HepG2 (cell line): ENCODE results near the gene SDR42E2. TPM values are rescaled to one million over a fixed set of nuclear protein-coding genes. Genes with fewer than 3 reads are reported as not detected.

Experiments used
- KLF6 ChIP-seq: IDR thresholded peaks from 2 replicates; pipeline ENCODE4 v1.8.0; 2016; ENCODE audit warnings: missing biosample characterization, missing genetic modification reagents
- MAFK ChIP-seq, 2 experiments: IDR thresholded peaks in 1 of 2; conservative IDR thresholded peaks in 1 of 2; 2 replicates each; pipeline ENCODE4 v1.6.1; 2011; ENCODE audit warnings: improper control_type of control experiment in 2 of 2, low read length in 2 of 2
- MATR3 ChIP-seq: sonication (generic); formaldehyde crosslinking; IDR thresholded peaks from 2 replicates; pipeline ENCODE4 v1.4.0; 2020; ENCODE audit warnings: missing genetic modification reagents
- MXD4 ChIP-seq: IDR thresholded peaks from 2 replicates; pipeline ENCODE4 v1.6.1; 2016; ENCODE audit warnings: mild to moderate bottlenecking, missing biosample characterization, missing genetic modification reagents
- RXRA ChIP-seq: sonication (generic); formaldehyde crosslinking; IDR thresholded peaks from 2 replicates; pipeline ENCODE4 v1.5.1; 2020; ENCODE audit warnings: missing genetic modification reagents
- ZNF274 ChIP-seq: sonication (generic); formaldehyde crosslinking; IDR thresholded peaks from 2 replicates; pipeline ENCODE4 v1.5.1; 2020; ENCODE audit warnings: mild to moderate bottlenecking, missing genetic modification reagents
- polyA plus RNA-seq, 8 experiments: library from polyadenylated mRNA; depleted of rRNA in 3 of 8; stranded (reverse) in 7 of 8; unstranded in 1 of 8; fragments of >200 nt; fragmentation: Illumina TruSeq in 4 of 8; extraction: Trizol in 4 of 8; gene quantifications; 2 replicates each; pipeline versions ENCODE4 v1.2.1 to v1.2.3, GENCODE V29; 2011 to 2016; ENCODE audit warnings: low read depth in 4 of 8, missing spikeins in 1 of 8, mixed read lengths in 1 of 8; ENCODE audit not compliant: insufficient read depth in 1 of 8
- total RNA-seq, 5 experiments: library from RNA; depleted of rRNA; stranded (reverse); fragments of >200 nt; fragmentation: Illumina TruSeq; extraction: Trizol; gene quantifications; 2 replicates each; pipeline ENCODE4 v1.2.3, GENCODE V29; 2016; ENCODE audit warnings: low read depth in 1 of 5
- TF ChIP-seq, protein P1 (sequence below): sonication (generic); formaldehyde crosslinking; IDR thresholded peaks from 2 replicates; pipeline ENCODE4 v1.8.0; 2022; ENCODE audit warnings: low read depth, missing genetic modification reagents
- TF ChIP-seq, protein P2 (sequence below): sonication (generic); formaldehyde crosslinking; conservative IDR thresholded peaks from 2 replicates; pipeline ENCODE4 v1.5.0; 2020; ENCODE audit warnings: missing genetic modification reagents
- TF ChIP-seq, protein P3 (sequence below): sonication (generic); formaldehyde crosslinking; IDR thresholded peaks from 2 replicates; pipeline ENCODE4 v1.5.0; 2020; ENCODE audit warnings: mild to moderate bottlenecking, missing genetic modification reagents
- TF ChIP-seq, protein P4 (sequence below): sonication (generic); formaldehyde crosslinking; IDR thresholded peaks from 2 replicates; pipeline ENCODE4 v1.4.0; 2020; ENCODE audit warnings: missing genetic modification reagents, mild to moderate bottlenecking, borderline replicate concordance
- TF ChIP-seq, protein P5 (sequence below): sonication (generic); formaldehyde crosslinking; conservative IDR thresholded peaks from 2 replicates; pipeline ENCODE4 v1.4.0; 2020; ENCODE audit warnings: missing genetic modification reagents
- TF ChIP-seq, protein P6 (sequence below): sonication (generic); formaldehyde crosslinking; IDR thresholded peaks from 2 replicates; pipeline ENCODE4 v1.8.0; 2022; ENCODE audit warnings: mild to moderate bottlenecking, missing genetic modification reagents; ENCODE audit not compliant: insufficient replicate concordance
- TF ChIP-seq, protein P7 (sequence below): sonication (generic); formaldehyde crosslinking; IDR thresholded peaks from 2 replicates; pipeline ENCODE4 v1.4.0; 2020; ENCODE audit warnings: missing genetic modification reagents

The SDR42E2 gene
- total and polyA plus RNA-seq, 2 of the 13 experiments (the other 11 are each of a cell fraction or from before 2014, with no cell fraction given): 0.05 to 0.11 TPM

DNA sequence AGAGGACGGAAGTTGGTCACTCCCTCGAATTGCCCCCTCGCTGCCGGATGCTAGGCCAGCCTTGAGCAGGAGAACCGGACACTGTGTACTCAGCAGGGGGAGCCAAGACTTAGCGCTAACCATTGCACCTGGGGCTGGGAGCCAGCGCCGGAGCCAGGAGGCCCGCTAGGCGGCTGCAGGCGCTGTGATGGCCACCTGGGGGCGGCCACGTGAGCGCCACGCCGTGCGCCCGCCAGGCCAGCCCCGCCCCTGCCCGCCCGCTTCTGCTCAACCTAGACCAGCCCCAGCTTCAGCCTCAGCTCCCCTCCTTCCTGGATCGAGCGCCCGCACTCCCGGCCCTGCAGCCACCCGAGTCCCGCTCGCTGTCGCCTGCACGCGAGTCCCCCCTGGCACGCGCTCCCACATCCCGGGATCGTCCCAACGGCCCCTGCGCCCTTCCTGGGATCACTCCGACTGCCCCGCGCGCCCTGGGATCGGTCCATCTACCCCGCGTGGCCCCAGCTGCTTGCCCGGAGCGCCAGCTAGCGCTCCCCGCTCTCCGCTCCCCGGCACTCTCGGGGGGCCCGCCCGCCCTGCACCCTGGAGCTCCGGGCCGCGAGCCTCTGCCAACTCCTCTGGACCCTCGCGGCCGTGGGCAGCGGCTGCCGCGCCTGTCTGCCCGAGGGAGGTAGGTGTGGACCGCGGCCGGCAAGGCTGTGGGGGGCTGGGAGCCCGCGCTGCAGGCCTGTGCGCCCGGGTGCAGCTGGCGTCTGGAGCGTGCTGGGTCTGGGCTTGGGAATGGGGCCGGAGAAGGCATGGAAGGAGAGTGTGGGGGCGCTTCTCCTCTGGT, 43.9 kb downstream of the SDR42E2 start, which contains the start of gene EEF2K (continued):
- TF ChIP-seq, protein P1, sequence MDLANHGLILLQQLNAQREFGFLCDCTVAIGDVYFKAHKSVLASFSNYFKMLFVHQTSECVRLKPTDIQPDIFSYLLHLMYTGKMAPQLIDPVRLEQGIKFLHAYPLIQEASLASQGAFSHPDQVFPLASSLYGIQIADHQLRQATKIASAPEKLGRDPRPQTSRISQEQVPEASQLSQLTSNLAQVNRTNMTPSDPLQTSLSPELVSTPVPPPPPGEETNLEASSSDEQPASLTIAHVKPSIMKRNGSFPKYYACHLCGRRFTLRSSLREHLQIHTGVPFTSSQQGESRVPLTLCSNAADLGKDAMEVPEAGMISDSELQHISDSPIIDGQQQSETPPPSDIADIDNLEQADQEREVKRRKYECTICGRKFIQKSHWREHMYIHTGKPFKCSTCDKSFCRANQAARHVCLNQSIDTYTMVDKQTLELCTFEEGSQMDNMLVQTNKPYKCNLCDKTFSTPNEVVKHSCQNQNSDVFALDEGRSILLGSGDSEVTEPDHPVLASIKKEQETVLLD: no peak; the same call in 1 of the 2 replicates
- peak; percentile 70; the same call in 1 of the 2 replicates for TF ChIP-seq RXRA (CRISPR knock-in tag)
- peak; percentile 95 for TF ChIP-seq KLF6 (CRISPR knock-in tag)
- TF ChIP-seq, protein P2, sequence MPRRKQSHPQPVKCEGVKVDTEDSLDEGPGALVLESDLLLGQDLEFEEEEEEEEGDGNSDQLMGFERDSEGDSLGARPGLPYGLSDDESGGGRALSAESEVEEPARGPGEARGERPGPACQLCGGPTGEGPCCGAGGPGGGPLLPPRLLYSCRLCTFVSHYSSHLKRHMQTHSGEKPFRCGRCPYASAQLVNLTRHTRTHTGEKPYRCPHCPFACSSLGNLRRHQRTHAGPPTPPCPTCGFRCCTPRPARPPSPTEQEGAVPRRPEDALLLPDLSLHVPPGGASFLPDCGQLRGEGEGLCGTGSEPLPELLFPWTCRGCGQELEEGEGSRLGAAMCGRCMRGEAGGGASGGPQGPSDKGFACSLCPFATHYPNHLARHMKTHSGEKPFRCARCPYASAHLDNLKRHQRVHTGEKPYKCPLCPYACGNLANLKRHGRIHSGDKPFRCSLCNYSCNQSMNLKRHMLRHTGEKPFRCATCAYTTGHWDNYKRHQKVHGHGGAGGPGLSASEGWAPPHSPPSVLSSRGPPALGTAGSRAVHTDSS (CRISPR knock-in tag): 0 out of 2 replicates have a peak, but pooled peaks have one; percentile 78
- TF ChIP-seq ZNF274 (CRISPR knock-in tag): peak; percentile 76; the same call in 1 of the 2 replicates
- TF ChIP-seq, protein P3, sequence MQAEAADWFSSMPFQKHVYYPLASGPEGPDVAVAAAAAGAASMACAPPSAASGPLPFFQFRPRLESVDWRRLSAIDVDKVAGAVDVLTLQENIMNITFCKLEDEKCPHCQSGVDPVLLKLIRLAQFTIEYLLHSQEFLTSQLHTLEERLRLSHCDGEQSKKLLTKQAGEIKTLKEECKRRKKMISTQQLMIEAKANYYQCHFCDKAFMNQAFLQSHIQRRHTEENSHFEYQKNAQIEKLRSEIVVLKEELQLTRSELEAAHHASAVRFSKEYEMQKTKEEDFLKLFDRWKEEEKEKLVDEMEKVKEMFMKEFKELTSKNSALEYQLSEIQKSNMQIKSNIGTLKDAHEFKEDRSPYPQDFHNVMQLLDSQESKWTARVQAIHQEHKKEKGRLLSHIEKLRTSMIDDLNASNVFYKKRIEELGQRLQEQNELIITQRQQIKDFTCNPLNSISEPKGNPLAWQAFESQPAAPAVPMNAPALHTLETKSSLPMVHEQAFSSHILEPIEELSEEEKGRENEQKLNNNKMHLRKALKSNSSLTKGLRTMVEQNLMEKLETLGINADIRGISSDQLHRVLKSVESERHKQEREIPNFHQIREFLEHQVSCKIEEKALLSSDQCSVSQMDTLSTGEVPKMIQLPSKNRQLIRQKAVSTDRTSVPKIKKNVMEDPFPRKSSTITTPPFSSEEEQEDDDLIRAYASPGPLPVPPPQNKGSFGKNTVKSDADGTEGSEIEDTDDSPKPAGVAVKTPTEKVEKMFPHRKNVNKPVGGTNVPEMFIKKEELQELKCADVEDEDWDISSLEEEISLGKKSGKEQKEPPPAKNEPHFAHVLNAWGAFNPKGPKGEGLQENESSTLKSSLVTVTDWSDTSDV (CRISPR knock-in tag): peak; percentile 87
- TF ChIP-seq, protein P4, sequence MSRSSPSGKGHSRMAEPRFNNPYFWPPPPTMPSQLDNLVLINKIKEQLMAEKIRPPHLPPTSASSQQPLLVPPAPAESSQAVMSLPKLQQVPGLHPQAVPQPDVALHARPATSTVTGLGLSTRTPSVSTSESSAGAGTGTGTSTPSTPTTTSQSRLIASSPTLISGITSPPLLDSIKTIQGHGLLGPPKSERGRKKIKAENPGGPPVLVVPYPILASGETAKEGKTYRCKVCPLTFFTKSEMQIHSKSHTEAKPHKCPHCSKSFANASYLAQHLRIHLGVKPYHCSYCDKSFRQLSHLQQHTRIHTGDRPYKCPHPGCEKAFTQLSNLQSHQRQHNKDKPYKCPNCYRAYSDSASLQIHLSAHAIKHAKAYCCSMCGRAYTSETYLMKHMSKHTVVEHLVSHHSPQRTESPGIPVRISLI (CRISPR knock-in tag): peak; percentile 88
- TF ChIP-seq MATR3 (CRISPR knock-in tag): peak; percentile 33; the same call in 1 of the 2 replicates
- TF ChIP-seq MXD4 (CRISPR knock-in tag): peak; percentile 99
- TF ChIP-seq, protein P5, sequence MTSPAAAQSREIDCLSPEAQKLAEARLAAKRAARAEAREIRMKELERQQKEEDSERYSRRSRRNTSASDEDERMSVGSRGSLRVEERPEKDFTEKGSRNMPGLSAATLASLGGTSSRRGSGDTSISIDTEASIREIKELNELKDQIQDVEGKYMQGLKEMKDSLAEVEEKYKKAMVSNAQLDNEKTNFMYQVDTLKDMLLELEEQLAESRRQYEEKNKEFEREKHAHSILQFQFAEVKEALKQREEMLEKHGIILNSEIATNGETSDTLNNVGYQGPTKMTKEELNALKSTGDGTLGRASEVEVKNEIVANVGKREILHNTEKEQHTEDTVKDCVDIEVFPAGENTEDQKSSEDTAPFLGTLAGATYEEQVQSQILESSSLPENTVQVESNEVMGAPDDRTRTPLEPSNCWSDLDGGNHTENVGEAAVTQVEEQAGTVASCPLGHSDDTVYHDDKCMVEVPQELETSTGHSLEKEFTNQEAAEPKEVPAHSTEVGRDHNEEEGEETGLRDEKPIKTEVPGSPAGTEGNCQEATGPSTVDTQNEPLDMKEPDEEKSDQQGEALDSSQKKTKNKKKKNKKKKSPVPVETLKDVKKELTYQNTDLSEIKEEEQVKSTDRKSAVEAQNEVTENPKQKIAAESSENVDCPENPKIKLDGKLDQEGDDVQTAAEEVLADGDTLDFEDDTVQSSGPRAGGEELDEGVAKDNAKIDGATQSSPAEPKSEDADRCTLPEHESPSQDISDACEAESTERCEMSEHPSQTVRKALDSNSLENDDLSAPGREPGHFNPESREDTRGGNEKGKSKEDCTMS: no peak
- TF ChIP-seq, protein P6, sequence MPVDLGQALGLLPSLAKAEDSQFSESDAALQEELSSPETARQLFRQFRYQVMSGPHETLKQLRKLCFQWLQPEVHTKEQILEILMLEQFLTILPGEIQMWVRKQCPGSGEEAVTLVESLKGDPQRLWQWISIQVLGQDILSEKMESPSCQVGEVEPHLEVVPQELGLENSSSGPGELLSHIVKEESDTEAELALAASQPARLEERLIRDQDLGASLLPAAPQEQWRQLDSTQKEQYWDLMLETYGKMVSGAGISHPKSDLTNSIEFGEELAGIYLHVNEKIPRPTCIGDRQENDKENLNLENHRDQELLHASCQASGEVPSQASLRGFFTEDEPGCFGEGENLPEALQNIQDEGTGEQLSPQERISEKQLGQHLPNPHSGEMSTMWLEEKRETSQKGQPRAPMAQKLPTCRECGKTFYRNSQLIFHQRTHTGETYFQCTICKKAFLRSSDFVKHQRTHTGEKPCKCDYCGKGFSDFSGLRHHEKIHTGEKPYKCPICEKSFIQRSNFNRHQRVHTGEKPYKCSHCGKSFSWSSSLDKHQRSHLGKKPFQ (CRISPR knock-in tag): peak; percentile 93
- TF ChIP-seq, protein P7, sequence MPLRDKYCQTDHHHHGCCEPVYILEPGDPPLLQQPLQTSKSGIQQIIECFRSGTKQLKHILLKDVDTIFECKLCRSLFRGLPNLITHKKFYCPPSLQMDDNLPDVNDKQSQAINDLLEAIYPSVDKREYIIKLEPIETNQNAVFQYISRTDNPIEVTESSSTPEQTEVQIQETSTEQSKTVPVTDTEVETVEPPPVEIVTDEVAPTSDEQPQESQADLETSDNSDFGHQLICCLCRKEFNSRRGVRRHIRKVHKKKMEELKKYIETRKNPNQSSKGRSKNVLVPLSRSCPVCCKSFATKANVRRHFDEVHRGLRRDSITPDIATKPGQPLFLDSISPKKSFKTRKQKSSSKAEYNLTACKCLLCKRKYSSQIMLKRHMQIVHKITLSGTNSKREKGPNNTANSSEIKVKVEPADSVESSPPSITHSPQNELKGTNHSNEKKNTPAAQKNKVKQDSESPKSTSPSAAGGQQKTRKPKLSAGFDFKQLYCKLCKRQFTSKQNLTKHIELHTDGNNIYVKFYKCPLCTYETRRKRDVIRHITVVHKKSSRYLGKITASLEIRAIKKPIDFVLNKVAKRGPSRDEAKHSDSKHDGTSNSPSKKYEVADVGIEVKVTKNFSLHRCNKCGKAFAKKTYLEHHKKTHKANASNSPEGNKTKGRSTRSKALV: peak; percentile 98
- TF ChIP-seq MAFK (conservative IDR thresholded peaks at IDR 0.05 in 1 of 2, IDR thresholded peaks at IDR 0.05 in 1 of 2; ENCODE audit: low read length in 2 of 2): no peak
